GM12878 (cell line): ENCODE results near the gene TMEM231. TPM values are rescaled to one million over a fixed set of nuclear protein-coding genes. Genes with fewer than 3 reads are reported as not detected.
A peak's percentile ranks its signal among the peaks of the same experiment; 100 is the strongest.

Experiments used
- ATAC-seq: fragments of 200-7000 bp; cut with Tn5 transposase; 3 replicates; pipeline ENCODE4 v1.9.1; 2020; ENCODE audit warnings: mild to moderate bottlenecking, moderate library complexity
- BruUV-seq: library from RNA; stranded (reverse); fragments of 400-500 nt; replicated peaks from 2 replicates; lab custom pipeline; 2021; lab: Mats Ljungman, UMichigan
- CTCF ChIA-PET: fragments of 300-600 bp; sonication (Branson Sonifier 250); formaldehyde crosslinking; extraction: SDS; loops from one replicate; lab custom pipeline; 2021; ENCODE audit warnings: inconsistent platforms; lab: Yijun Ruan, JAX
- POLR2A ChIA-PET: fragments of 350-600 bp; formaldehyde crosslinking; extraction: SDS; loops from one replicate; lab custom pipeline; 2021; ENCODE audit warnings: inconsistent platforms; lab: Charles Lee
- RAD21 ChIA-PET: fragments of 300-600 bp; sonication (Branson Sonifier 250); formaldehyde crosslinking; loops from one replicate; lab custom pipeline; 2023; ENCODE audit warnings: antibody characterized with exemption; ENCODE audit not compliant: unreplicated experiment; lab: Charles Lee
- SMC1A ChIA-PET: fragments of 300-600 bp; sonication (Branson Sonifier 250); formaldehyde crosslinking; loops from one replicate; lab custom pipeline; 2023; ENCODE audit not compliant: unreplicated experiment, uncharacterized antibody; lab: Charles Lee
- DNase-seq: peaks from one replicate; pipeline ENCODE4 v3.0.0-alpha.2; 2011; ENCODE audit warnings: low read depth, low spot score
- FAIRE-seq: peaks from 3 replicates; lab custom pipeline; 2011; peaks lifted over from hg19 to GRCh38; lab: Jason Lieb, UNC
- H2AFZ ChIP-seq: 2 replicates; pipeline ENCODE4 v1.6.0; 2011; ENCODE audit warnings: low read depth, low read length, control low read depth; ENCODE audit not compliant: control insufficient read depth
- H3K27ac ChIP-seq: 2 replicates; pipeline ENCODE4 v1.5.1; 2011; ENCODE audit warnings: control low read depth; ENCODE audit not compliant: control insufficient read depth, insufficient read depth
- H3K27me3 ChIP-seq, 2 experiments: replicated peaks in 1 of 2; 2 replicates each; pipeline versions ENCODE4 v1.6.0 to v1.6.1; 2011; ENCODE audit warnings: low read length in 1 of 2; ENCODE audit not compliant: control insufficient read depth in 2 of 2, insufficient read depth in 2 of 2
- H3K36me3 ChIP-seq, 2 experiments: 2 replicates each; pipeline ENCODE4 v1.5.1; 2011; ENCODE audit warnings: low read length in 1 of 2; ENCODE audit not compliant: control insufficient read depth in 2 of 2, insufficient read depth in 2 of 2
- H3K4me1 ChIP-seq: 2 replicates; pipeline ENCODE4 v1.6.1; 2011; ENCODE audit warnings: mild to moderate bottlenecking, low read length, moderate library complexity, mixed read lengths; ENCODE audit not compliant: control insufficient read depth, insufficient read depth
- H3K4me2 ChIP-seq: 2 replicates; pipeline ENCODE4 v1.6.0; 2011; ENCODE audit warnings: control low read depth; ENCODE audit not compliant: control insufficient read depth, insufficient read depth
- H3K4me3 ChIP-seq: fragments of 200-600 bp; sonication (generic); 2 replicates; pipeline ENCODE4 v1.5.1; 2016
- H3K79me2 ChIP-seq: 2 replicates; pipeline ENCODE4 v1.6.0; 2011; ENCODE audit warnings: low read length; ENCODE audit not compliant: control insufficient read depth, insufficient read depth
- H3K9ac ChIP-seq: 2 replicates; pipeline ENCODE4 v1.8.0; 2011; ENCODE audit warnings: low read length, control low read depth, mixed read lengths; ENCODE audit not compliant: control insufficient read depth, insufficient read depth
- H3K9me3 ChIP-seq: replicated peaks from 3 replicates; pipeline ENCODE4 v1.5.1; 2011; ENCODE audit warnings: mild to moderate bottlenecking, low read length; ENCODE audit not compliant: control insufficient read depth, insufficient read depth
- H4K20me1 ChIP-seq: 2 replicates; pipeline ENCODE4 v1.6.0; 2011; ENCODE audit not compliant: control insufficient read depth, insufficient read depth
- CREB1 ChIP-seq: IDR thresholded peaks from 2 replicates; pipeline ENCODE4 v1.6.1; 2012; ENCODE audit warnings: low read depth, mild to moderate bottlenecking, inconsistent platforms
- NFIC ChIP-seq: IDR thresholded peaks from 2 replicates; pipeline ENCODE4 v1.6.1; 2012; ENCODE audit warnings: low read depth, mild to moderate bottlenecking, inconsistent platforms, low read length, moderate library complexity
- NFYB ChIP-seq: IDR thresholded peaks from 2 replicates; pipeline ENCODE4 v1.6.1; 2011; ENCODE audit warnings: low read depth, mild to moderate bottlenecking, low read length, improper control_type of control experiment, moderate library complexity; ENCODE audit not compliant: insufficient read depth
- SMAD1 ChIP-seq: fragments of 450-650 bp; IDR thresholded peaks from 2 replicates; pipeline ENCODE4 v1.6.1; 2018; ENCODE audit warnings: mild to moderate bottlenecking, low read depth; ENCODE audit not compliant: partially characterized antibody
- STAT3 ChIP-seq: IDR thresholded peaks from 2 replicates; pipeline ENCODE4 v1.6.1; 2011; ENCODE audit warnings: low read depth, low read length, improper control_type of control experiment
- ZNF384 ChIP-seq: IDR thresholded peaks from 2 replicates; pipeline ENCODE4 v1.6.1; 2012; ENCODE audit warnings: low read depth, mild to moderate bottlenecking, low read length, improper control_type of control experiment, borderline replicate concordance
- WGBS: methylation state at CpG from one replicate; pipeline ENCODE4 v1.1.6; 2016; ENCODE audit warnings: low lambda C conversion rate; ENCODE audit not compliant: insufficient replicate concordance, insufficient coverage; ENCODE audit errors: missing lambda C conversion rate; 5-methylcytosine and 5-hydroxymethylcytosine counted together
- in situ Hi-C: fragments of 300-500 bp; cut with MboI; formaldehyde crosslinking; loops from 9 replicates; pipeline ENCODE4 v1.14.3; 2018; ENCODE audit warnings: mixed read lengths
- intact Hi-C: fragments of 100-400 bp; cut with micrococcal nuclease; formaldehyde crosslinking; loops from one replicate; pipeline ENCODE4 v1.14.2; 2022; ENCODE audit not compliant: unreplicated experiment
- polyA plus RNA-seq, 11 experiments: library from polyadenylated mRNA; depleted of rRNA in 4 of 11; unstranded in 6 of 11; stranded (reverse) in 5 of 11; fragments of >200 nt; fragmentation: Nextera tagmentation in 4 of 11; fragmentation: Illumina TruSeq in 1 of 11; extraction: Ambion mirVana in 4 of 11; extraction: Trizol in 1 of 11; gene quantifications; 1 replicate in 1 of 11; 2 replicates in 10 of 11; pipeline versions ENCODE4 v1.2.1 to v1.2.3, GENCODE V29; 2011 to 2016; ENCODE audit warnings: inconsistent platforms in 2 of 11, missing spikeins in 2 of 11, low read depth in 1 of 11
- total RNA-seq, 4 experiments: library from RNA; depleted of rRNA in 3 of 4; stranded (reverse); fragments of >200 nt in 3 of 4; fragmentation: Illumina TruSeq in 1 of 4; extraction: Trizol in 1 of 4; gene quantifications; 2 replicates each; pipeline versions ENCODE4 v1.2.1 to v1.2.3, GENCODE V29; 2013 to 2021
- TF ChIP-seq, protein P1 (sequence below): fragments of 450-650 bp; formaldehyde crosslinking; IDR thresholded peaks from 2 replicates; pipeline ENCODE4 v1.4.0; 2022; ENCODE audit warnings: mild to moderate bottlenecking, moderate library complexity
- TF ChIP-seq, protein P2 (sequence below): IDR thresholded peaks from 2 replicates; pipeline ENCODE4 v1.6.1; 2012; ENCODE audit warnings: improper control_type of control experiment, low read depth, low read length; ENCODE audit not compliant: insufficient replicate concordance

Gene TMEM231
- total and polyA plus RNA-seq, 10 of the 15 experiments (the other 5 are each of a cell fraction or from before 2014, with no cell fraction given): 1.2 to 9.1 (median 5.9) TPM

DNA sequence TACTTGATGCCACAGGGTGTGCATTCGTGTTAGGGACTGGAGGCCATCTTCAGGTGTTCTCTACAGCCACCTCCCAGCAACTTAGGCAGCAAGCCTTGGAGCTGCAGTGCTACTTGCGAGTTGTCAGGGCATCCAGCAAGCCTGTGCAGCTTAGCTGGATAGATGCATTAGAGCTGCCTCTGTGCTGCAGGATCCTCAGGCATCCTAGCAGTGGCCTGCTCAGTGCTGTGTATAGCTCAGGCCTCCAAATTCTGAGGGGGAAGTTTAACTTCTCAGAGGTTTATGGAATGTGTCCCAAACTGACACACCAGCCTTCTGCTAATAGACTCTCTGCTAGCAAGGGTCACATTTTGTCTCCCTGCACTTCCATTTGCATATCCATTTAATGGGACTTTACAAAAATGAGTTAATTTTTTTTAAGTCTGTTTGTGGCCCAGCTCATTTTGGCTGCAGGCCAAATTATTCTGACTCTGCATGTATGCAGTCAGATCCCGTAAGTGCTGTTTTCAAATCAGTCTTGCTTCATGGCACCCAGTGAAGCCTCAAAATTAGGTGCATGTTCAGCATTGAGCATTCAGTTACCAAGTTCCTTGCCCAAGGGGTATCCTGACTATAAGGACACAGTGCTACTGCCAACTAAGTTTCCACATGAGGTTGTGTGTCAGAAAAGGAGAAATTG is 17.0 kb upstream of the TMEM231 start:
- H3K79me2 ChIP-seq: peaks cover 56% of the 10 kb centered on the region
- 0 out of 2 replicates have a peak overlapping the region, but pooled peaks have one; percentile 25 for H3K9ac ChIP-seq
- H3K4me2 ChIP-seq: peak overlapping the region; percentile 82
- H2AFZ ChIP-seq: no peak overlapping the region
- ChIA-PET SMC1A (interaction anchor here (0.6 to 5.4 kb wide), 7 partner anchors 8 to 375 kb away, joined by 3 to 42 read pairs (median 9); partner anchors contain the start of gene ADAT1), RAD21 (interaction anchor here (0.8 to 5.4 kb wide), 6 partner anchors 8 to 76 kb away, joined by 3 to 27 read pairs (median 5); partner anchors contain the start of gene ADAT1), CTCF (interaction anchor here (0.8 to 1.5 kb wide), 11 partner anchors 8 to 56 kb away, joined by 3 to 7 read pairs (median 3); no protein-coding TSS in a partner anchor), POLR2A (interaction anchor here (2.1 to 11.8 kb wide), 3 partner anchors 9 to 77 kb away, joined by 6 to 116 read pairs (median 21); partner anchors contain the start of gene ADAT1)
- peaks cover 7 to 48% of the 10 kb centered on the region in 2 experiments for H3K36me3 ChIP-seq
- no peaks in the 10 kb centered on the region for H4K20me1 ChIP-seq
- H3K4me1 ChIP-seq: peaks cover 73% of the 10 kb centered on the region
- no peak for DNase-seq
- no peaks in the 10 kb centered on the region for H3K27me3 ChIP-seq
- peak overlapping the region; percentile 85 for H3K27ac ChIP-seq
- no peak overlapping the region for H3K4me3 ChIP-seq
- no peaks in the 10 kb centered on the region for H3K9me3 ChIP-seq
- in situ Hi-C loops (no loop called here), intact Hi-C loops (loop anchor here (1.0 kb wide), 1 partner anchor 76 kb away; no protein-coding TSS in a partner anchor)
- ATAC-seq: no peak
- no TSS peak for BruUV-seq
- no peak for TF ChIP-seq NFYB
- TF ChIP-seq, protein P1, sequence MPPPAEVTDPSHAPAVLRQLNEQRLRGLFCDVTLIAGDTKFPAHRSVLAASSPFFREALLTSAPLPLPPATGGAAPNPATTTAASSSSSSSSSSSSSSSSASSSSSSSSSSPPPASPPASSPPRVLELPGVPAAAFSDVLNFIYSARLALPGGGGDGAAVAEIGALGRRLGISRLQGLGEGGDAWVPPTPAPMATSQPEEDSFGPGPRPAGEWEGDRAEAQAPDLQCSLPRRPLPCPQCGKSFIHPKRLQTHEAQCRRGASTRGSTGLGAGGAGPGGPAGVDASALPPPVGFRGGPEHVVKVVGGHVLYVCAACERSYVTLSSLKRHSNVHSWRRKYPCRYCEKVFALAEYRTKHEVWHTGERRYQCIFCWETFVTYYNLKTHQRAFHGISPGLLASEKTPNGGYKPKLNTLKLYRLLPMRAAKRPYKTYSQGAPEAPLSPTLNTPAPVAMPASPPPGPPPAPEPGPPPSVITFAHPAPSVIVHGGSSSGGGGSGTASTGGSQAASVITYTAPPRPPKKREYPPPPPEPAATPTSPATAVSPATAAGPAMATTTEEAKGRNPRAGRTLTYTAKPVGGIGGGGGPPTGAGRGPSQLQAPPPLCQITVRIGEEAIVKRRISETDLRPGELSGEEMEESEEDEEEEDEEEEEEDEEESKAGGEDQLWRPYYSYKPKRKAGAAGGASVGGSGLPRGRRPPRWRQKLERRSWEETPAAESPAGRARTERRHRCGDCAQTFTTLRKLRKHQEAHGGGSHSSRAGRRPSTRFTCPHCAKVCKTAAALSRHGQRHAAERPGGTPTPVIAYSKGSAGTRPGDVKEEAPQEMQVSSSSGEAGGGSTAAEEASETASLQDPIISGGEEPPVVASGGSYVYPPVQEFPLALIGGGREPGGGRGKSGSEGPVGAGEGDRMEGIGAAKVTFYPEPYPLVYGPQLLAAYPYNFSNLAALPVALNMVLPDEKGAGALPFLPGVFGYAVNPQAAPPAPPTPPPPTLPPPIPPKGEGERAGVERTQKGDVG (CRISPR knock-in tag): no peak
- TF ChIP-seq ZNF384: no peak
- no peak for TF ChIP-seq CREB1
- TF ChIP-seq NFIC: no peak
- TF ChIP-seq, protein P2, sequence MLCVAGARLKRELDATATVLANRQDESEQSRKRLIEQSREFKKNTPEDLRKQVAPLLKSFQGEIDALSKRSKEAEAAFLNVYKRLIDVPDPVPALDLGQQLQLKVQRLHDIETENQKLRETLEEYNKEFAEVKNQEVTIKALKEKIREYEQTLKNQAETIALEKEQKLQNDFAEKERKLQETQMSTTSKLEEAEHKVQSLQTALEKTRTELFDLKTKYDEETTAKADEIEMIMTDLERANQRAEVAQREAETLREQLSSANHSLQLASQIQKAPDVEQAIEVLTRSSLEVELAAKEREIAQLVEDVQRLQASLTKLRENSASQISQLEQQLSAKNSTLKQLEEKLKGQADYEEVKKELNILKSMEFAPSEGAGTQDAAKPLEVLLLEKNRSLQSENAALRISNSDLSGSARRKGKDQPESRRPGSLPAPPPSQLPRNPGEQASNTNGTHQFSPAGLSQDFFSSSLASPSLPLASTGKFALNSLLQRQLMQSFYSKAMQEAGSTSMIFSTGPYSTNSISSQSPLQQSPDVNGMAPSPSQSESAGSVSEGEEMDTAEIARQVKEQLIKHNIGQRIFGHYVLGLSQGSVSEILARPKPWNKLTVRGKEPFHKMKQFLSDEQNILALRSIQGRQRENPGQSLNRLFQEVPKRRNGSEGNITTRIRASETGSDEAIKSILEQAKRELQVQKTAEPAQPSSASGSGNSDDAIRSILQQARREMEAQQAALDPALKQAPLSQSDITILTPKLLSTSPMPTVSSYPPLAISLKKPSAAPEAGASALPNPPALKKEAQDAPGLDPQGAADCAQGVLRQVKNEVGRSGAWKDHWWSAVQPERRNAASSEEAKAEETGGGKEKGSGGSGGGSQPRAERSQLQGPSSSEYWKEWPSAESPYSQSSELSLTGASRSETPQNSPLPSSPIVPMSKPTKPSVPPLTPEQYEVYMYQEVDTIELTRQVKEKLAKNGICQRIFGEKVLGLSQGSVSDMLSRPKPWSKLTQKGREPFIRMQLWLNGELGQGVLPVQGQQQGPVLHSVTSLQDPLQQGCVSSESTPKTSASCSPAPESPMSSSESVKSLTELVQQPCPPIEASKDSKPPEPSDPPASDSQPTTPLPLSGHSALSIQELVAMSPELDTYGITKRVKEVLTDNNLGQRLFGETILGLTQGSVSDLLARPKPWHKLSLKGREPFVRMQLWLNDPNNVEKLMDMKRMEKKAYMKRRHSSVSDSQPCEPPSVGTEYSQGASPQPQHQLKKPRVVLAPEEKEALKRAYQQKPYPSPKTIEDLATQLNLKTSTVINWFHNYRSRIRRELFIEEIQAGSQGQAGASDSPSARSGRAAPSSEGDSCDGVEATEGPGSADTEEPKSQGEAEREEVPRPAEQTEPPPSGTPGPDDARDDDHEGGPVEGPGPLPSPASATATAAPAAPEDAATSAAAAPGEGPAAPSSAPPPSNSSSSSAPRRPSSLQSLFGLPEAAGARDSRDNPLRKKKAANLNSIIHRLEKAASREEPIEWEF: no peak
- no peak for TF ChIP-seq STAT3
- peak; percentile 74 for TF ChIP-seq SMAD1
- 76% methylated on average over 3 of the region's 3 CpGs for WGBS
- no peak for FAIRE-seq
